Peyer's patch (tissue), 4 donors: ENCODE data around the gene CEACAM4.

Experiments used
- POLR2A ChIP-seq, 2 donors: fragments of 450-650 bp; IDR thresholded peaks; one replicate each; pipeline ENCODE4 v1.5.1; 2017; ENCODE audit warnings: antibody characterized with exemption in 2 of 2, mild to moderate bottlenecking in 2 of 2, moderate library complexity in 2 of 2
- TF ChIP-seq, protein P1 (sequence below), 6 experiments: fragments of 450-650 bp in 4 of 6; fragments of 200-600 bp in 2 of 6; sonication (generic) in 1 of 6; IDR thresholded peaks; one replicate each; pipeline ENCODE4 v1.5.1; 2017 to 2019; ENCODE audit warnings: antibody characterized with exemption in 6 of 6, mild to moderate bottlenecking in 3 of 6, moderate library complexity in 1 of 6

DNA sequence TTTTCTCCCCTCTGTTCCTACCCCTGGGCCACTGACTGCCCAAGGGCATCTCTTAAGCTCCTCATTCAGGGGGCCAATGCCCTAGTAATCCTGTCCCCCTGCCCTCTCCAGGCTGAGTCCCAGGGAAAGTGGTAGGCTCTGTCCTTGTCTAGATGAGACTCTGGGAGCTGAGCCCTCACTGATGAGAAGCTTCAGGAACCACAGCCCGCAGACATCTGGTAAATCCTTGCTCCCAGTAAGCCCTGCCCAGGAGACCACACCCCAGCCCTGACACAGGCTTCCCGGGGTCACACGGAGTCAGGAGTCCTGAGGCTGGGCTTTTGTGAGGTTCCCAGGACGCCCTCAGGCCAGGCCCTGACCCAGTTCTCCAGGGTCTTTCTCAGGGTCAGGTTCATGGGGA is 1.9 kb downstream of the CEACAM4 start:
- TF ChIP-seq, protein P1, sequence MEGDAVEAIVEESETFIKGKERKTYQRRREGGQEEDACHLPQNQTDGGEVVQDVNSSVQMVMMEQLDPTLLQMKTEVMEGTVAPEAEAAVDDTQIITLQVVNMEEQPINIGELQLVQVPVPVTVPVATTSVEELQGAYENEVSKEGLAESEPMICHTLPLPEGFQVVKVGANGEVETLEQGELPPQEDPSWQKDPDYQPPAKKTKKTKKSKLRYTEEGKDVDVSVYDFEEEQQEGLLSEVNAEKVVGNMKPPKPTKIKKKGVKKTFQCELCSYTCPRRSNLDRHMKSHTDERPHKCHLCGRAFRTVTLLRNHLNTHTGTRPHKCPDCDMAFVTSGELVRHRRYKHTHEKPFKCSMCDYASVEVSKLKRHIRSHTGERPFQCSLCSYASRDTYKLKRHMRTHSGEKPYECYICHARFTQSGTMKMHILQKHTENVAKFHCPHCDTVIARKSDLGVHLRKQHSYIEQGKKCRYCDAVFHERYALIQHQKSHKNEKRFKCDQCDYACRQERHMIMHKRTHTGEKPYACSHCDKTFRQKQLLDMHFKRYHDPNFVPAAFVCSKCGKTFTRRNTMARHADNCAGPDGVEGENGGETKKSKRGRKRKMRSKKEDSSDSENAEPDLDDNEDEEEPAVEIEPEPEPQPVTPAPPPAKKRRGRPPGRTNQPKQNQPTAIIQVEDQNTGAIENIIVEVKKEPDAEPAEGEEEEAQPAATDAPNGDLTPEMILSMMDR (IDR thresholded peaks at IDR 0.05) = no peak
- TF ChIP-seq POLR2A (IDR thresholded peaks at IDR 0.05) = no peak
